Measurements from ENCODE around the gene GABRG3.
"Not testable (repeated sequence)": the region's sequence is repeated elsewhere in the genome, so short reads cannot be mapped to it uniquely, and the experiment has no call there.

The GABRG3 gene

DNA sequence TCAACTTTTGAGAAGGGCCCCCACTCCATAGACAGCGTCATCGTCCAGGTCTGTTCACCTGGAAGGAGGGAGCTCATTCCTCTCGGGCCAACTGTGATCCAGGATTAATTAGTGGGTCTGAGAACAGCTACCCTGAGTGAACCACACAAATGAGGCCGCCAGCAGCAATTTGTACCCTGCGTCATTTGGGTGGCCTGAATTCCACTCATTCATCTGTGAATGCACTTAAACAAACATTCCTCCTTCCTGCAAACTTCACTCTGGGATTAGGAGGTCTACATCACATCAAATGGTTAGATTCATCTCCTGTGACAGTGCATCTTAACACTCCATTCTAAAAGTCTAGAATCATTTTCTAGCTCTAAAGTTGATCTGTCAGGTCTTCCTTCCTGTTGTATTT lies 201.8 kb downstream of the GABRG3 start:
- Histone ChIP-seq H3K9ac (ENCODE audit: low read depth, low read length) (no peak overlapping the region), H3K4me1 (ENCODE audit: insufficient read depth, low read length) (peaks cover 18% of the 10 kb centered on the region), H3K9me3 (ENCODE audit: control insufficient read depth, insufficient read depth, low read length) (peaks cover 8% of the 10 kb centered on the region), H3K36me3 (ENCODE audit: insufficient read depth, low read length) (no peaks in the 10 kb centered on the region)

DNA sequence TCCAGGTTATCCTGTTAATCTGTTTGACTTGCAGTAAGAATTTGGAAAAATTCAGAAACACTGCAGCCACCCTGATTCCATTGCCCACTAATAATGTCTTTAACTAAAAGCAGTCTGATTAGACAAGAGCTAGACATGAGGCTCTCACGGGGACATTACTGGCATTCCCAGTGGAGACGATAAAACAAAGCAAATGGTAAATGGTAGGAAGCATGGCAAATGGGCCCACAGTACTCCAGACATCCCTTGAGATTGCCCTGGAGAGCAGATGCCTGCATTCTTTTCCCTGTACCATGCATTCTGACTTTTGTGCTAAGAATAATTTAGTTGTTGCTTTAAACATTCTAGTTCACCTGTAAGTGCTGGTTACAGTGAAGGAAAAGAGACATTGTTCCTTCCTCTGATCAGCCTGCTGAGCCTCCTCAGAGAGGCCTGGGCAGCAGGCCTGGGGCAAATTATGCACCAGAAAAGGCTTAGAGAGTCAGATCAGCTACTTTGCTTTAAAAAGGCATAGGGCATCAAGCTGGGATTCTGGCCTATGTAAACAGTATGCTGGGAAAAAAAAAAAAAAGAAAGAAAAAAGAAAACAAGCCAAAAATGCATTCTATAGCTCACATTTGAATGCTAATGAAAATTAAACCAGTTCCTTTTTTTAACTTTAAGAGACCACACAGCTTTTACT lies 204.6 kb downstream of the GABRG3 start:
- H3K9ac ChIP-seq (ENCODE audit: low read depth, low read length), result no peak overlapping the region
- H3K4me1 ChIP-seq (ENCODE audit: insufficient read depth, low read length), result peaks cover 18% of the 10 kb centered on the region

DNA sequence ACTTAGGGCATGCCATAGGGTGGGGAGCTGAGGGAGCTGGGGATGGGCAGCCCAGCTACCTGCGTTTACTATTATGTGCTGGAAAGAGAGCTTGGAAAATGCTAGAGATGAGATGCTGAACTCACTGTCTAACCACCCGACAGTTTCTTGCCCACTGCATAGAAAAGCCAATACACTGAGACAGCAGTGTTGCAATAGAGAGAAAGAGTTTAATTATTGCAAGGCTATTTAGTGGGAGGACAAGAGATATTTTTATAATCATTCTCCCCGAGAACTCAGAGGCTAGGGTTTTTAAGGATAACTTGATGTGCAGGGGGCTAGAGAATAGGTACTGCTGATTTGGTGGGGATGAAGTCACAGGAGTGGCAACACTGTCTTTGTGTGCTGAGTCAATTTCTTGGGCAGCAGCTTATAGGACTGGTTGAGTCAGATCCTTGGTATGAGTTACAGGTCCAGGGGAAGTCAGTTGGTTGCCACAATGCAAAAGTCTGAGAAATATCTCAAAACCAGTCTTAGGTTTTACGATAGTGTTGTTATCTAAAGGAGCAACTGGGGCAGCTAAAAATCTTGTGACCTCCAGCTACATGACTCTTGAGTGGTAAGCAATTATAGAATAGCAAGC lies 205.9 kb downstream of the GABRG3 start:
- Histone ChIP-seq H3K9ac (ENCODE audit: low read depth, low read length) (no peak overlapping the region), H3K9me3 (ENCODE audit: control insufficient read depth, insufficient read depth, low read length) (peaks cover 12% of the 10 kb centered on the region), H3K36me3 (ENCODE audit: insufficient read depth, low read length) (no peaks in the 10 kb centered on the region), H3K4me1 (ENCODE audit: insufficient read depth, low read length) (peaks cover 18% of the 10 kb centered on the region)

More for the DNA sequence above, 204.6 kb downstream of the GABRG3 start:
- peaks cover 12% of the 10 kb centered on the region for H3K9me3 ChIP-seq (ENCODE audit: control insufficient read depth, insufficient read depth, low read length)
- no peaks in the 10 kb centered on the region for H3K36me3 ChIP-seq (ENCODE audit: insufficient read depth, low read length)

DNA sequence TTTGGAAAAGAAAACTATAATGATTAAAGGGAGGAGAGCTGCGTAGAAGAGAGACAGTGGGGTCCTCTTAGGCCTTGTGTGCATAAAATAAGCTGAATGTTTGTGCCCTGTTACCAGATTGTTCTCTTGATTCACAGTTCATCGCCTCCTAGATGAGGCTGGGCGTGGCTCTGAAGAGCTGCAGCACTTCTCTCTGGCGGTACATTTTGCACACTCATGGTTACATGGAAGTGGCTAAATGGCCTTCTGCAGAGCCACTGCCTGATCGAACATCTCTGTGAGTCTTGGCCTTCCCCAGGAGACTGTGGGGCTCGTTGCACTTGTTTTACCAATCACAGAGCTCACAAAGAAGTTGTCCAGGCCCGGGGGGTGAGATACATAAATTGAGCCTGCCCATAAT lies 208.8 kb downstream of the GABRG3 start:
- H3K4me1 ChIP-seq (ENCODE audit: insufficient read depth, low read length), result peaks cover 8% of the 10 kb centered on the region; the same call in 1 of the 2 replicates
- H3K9ac ChIP-seq (ENCODE audit: low read depth, low read length), result no peak overlapping the region
- no peaks in the 10 kb centered on the region for H3K36me3 ChIP-seq (ENCODE audit: insufficient read depth, low read length)
- H3K9me3 ChIP-seq (ENCODE audit: control insufficient read depth, insufficient read depth, low read length), result peaks cover 12% of the 10 kb centered on the region

DNA sequence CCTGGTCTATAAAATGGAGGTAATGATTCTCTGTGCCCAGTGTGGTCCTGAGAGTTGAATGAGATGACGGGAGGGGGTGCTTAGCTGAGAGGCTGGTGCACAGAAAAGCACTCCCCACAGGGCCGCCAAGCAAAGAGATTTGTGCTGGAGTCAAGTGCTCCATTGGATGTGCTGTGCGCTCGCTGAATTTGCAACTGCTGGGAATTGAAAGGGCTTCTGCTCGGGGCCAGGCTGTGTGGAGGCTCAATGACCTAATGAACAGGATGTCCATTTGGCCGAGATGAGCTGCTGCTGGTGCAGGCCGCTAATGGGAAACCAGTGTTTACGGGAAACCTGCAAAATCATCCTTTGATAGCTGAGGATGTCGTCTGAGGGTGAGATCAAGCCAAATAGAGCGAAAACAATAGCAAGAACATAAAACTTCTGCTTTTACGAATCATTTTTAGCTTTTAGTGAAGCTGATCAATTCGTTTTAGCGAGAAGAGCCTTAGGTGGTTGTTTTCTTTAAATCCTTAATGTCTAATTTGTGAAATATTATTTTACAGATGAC lies 211.7 kb downstream of the GABRG3 start:
- Histone ChIP-seq H3K4me1 (ENCODE audit: insufficient read depth, low read length) (no peaks in the 10 kb centered on the region), H3K36me3 (ENCODE audit: insufficient read depth, low read length) (no peaks in the 10 kb centered on the region), H3K9me3 (ENCODE audit: control insufficient read depth, insufficient read depth, low read length) (peaks cover 6% of the 10 kb centered on the region; the same call in 1 of the 2 replicates), H3K9ac (ENCODE audit: low read depth, low read length) (no peak overlapping the region)

DNA sequence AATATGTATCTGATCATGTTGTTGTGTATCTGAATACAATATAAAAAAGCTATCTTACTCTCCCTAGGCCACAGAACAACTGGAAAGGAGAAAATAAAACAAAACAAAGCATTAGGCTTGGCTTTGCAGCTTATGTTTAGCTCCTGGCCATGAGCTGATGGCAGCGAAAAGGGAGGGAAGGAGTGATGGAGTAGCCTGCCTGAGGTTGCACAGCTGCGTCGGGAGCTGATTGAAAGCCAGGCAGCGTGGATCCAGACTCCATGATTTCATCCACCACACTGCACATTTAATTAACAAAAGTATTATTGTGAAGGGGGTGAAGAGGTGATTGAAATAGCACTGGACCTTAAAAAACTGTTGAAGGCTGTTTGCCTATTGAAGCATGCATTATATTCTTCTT lies 212.2 kb downstream of the GABRG3 start:
- Histone ChIP-seq H3K9me3 (ENCODE audit: control insufficient read depth, insufficient read depth, low read length) (0 out of 2 replicates have a peak, but pooled peaks cover under 1% of the 10 kb centered on the region), H3K4me1 (ENCODE audit: insufficient read depth, low read length) (no peaks in the 10 kb centered on the region)

DNA sequence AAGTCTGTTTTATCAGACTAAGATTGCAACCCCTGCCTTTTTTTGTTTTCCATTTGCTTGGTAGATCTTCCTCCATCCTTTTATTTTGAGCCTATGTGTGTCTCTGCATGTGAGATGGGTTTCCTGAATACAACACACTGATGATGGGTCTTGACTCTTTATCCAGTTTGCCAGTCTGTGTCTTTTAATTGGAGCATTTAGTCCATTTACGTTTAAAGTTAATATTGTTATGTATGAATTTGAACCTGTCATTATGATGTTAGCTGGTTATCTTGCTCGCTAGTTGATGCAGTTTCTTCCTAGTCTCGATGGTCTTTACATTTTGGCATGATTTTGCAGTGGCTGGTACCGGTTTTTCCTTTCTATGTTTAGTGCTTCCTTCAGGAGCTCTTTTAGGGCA lies 220.5 kb downstream of the GABRG3 start:
- not testable (repeated sequence) for H3K36me3 ChIP-seq (ENCODE audit: insufficient read depth, low read length); H3K9ac ChIP-seq (ENCODE audit: low read depth, low read length); H3K4me1 ChIP-seq (ENCODE audit: insufficient read depth, low read length); H3K9me3 ChIP-seq (ENCODE audit: control insufficient read depth, insufficient read depth, low read length)

More for the DNA sequence above, 212.2 kb downstream of the GABRG3 start:
- Histone ChIP-seq H3K9ac (ENCODE audit: low read depth, low read length) (no peak overlapping the region), H3K36me3 (ENCODE audit: insufficient read depth, low read length) (no peaks in the 10 kb centered on the region)

DNA sequence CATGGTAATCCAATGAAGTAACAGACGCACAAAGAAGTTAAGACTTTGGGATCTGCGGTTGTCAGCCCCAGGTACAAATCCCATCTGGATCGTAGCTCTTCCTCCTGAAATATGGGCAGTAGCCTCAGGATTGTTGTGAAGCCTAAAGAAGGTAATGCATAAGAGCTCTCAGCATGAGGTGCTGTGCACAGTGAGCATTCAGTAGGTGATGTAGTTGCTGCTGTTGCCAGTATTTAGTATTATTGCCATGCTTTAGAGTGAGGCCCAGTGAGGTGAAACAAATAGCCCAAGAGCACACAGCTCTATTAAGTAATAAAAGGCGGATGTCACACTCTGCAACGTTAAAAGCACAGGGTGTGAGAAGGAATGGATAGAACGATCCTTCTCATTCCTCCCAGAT lies 225.7 kb downstream of the GABRG3 start:
- Histone ChIP-seq H3K36me3 (ENCODE audit: insufficient read depth, low read length) (no peaks in the 10 kb centered on the region), H3K9me3 (ENCODE audit: control insufficient read depth, insufficient read depth, low read length) (no peaks in the 10 kb centered on the region), H3K4me1 (ENCODE audit: insufficient read depth, low read length) (no peaks in the 10 kb centered on the region), H3K9ac (ENCODE audit: low read depth, low read length) (no peak overlapping the region)

DNA sequence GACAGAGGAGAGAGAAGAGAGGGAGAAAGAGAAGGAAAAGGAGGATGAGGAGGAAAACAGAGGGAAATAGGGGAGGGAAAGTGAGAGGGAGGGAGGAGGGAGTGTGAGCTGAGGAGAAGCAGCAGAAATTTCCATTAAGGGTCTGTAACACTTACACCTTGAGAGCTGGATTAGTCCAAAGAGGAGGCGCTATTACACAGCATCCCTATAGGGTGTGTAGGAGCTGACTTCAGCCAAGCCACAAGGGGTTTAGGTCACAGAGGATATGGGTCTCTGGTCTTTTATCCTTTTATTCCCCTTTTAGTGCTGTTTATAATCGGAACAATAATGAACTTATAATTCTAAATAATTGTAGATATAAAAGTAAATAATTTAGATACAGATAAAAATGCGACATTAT lies 230.4 kb downstream of the GABRG3 start:
- H3K36me3 ChIP-seq (ENCODE audit: insufficient read depth, low read length), result no peaks in the 10 kb centered on the region
- H3K9ac ChIP-seq (ENCODE audit: low read depth, low read length), result no peak overlapping the region
- H3K4me1 ChIP-seq (ENCODE audit: insufficient read depth, low read length), result no peaks in the 10 kb centered on the region
- H3K9me3 ChIP-seq (ENCODE audit: control insufficient read depth, insufficient read depth, low read length), result no peaks in the 10 kb centered on the region

DNA sequence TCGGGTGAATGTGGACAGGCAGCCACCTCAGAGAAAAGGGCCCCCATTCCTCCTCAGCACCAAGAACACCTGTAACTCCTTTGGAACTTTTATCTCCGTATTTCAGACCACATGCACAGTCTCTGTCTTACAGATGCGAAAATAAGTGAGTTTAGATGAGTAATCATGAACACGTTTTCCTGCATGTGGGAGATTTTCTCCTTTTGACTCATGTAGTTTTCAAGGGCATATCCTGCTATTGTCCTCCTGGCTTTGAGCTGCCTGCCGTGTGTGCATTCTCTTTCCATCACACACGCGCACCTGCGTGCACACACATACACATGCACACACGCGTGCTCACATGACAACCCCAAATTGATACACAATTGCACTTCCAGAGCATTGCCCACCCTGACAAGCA lies 239.2 kb downstream of the GABRG3 start:
- Histone ChIP-seq H3K9me3 (ENCODE audit: control insufficient read depth, insufficient read depth, low read length) (no peaks in the 10 kb centered on the region), H3K9ac (ENCODE audit: low read depth, low read length) (no peak overlapping the region), H3K4me1 (ENCODE audit: insufficient read depth, low read length) (no peaks in the 10 kb centered on the region), H3K36me3 (ENCODE audit: insufficient read depth, low read length) (no peaks in the 10 kb centered on the region)

DNA sequence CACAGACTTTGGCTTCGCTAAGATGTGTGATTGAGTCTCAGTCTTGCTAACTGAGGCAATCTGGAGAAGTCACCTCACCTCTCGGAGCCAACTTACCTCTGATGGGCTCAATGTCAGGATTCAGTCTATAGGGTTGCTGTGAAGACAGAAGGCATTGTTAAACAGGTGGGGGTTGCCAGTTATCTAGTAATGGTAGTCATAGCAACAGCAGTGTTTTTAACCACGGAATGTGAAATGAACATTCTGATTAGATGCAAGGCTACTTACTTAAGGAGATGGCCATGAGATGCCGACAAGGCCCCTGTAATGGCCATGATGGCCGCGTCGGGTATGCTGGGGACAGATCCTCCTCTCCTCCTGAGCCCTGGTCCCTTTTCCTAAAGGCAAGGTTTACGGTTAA lies 243.1 kb downstream of the GABRG3 start:
- no peaks in the 10 kb centered on the region for H3K36me3 ChIP-seq (ENCODE audit: insufficient read depth, low read length)
- H3K9me3 ChIP-seq (ENCODE audit: control insufficient read depth, insufficient read depth, low read length), result no peaks in the 10 kb centered on the region
- H3K4me1 ChIP-seq (ENCODE audit: insufficient read depth, low read length), result 0 out of 2 replicates have a peak, but pooled peaks cover 4% of the 10 kb centered on the region
- H3K9ac ChIP-seq (ENCODE audit: low read depth, low read length), result no peak overlapping the region

DNA sequence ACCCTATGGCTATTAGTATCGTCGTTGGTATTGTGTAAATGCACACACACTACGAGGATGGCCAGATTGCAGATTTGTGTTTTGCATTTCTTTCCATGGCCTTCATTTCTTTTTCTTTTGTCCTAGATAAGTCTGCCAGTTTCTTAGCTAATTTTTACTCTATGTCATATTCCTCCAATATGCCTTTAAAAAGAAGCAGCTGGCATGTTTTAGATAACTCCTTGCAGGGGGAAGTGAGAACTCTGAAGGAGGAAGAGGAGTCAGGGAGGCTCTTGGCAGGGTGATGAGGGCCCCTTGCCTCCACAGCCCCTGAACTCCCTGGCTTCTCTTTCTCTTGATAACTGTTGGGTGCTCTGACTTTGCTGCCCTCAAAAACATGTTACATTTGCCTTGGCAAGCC lies 244.0 kb downstream of the GABRG3 start:
- Histone ChIP-seq H3K9ac (ENCODE audit: low read depth, low read length) (no peak overlapping the region), H3K36me3 (ENCODE audit: insufficient read depth, low read length) (no peaks in the 10 kb centered on the region), H3K9me3 (ENCODE audit: control insufficient read depth, insufficient read depth, low read length) (no peaks in the 10 kb centered on the region), H3K4me1 (ENCODE audit: insufficient read depth, low read length) (0 out of 2 replicates have a peak, but pooled peaks cover 4% of the 10 kb centered on the region)

DNA sequence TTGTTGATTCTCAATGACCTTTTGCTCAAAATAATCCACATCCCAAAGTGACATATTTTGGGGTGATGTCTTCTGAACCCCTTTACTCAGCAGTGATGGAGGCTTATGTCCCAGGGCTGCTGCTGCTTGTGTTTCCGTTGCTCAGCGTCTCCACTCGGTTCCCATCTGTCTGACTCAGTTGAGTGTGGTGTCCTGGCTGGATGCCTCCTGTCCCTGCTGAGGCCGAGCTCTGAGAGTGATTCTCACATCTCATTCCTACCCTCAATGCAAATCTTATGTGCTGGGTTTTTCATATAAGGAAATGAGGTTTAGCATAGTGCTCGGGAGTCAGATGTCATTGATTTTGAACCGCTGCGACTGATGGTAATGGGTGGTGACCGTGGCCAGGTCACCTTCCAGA lies 247.4 kb downstream of the GABRG3 start:
- no peak overlapping the region for H3K9ac ChIP-seq (ENCODE audit: low read depth, low read length)
- H3K9me3 ChIP-seq (ENCODE audit: control insufficient read depth, insufficient read depth, low read length), result no peaks in the 10 kb centered on the region
- H3K36me3 ChIP-seq (ENCODE audit: insufficient read depth, low read length), result no peaks in the 10 kb centered on the region
- 0 out of 2 replicates have a peak, but pooled peaks cover 4% of the 10 kb centered on the region for H3K4me1 ChIP-seq (ENCODE audit: insufficient read depth, low read length)

DNA sequence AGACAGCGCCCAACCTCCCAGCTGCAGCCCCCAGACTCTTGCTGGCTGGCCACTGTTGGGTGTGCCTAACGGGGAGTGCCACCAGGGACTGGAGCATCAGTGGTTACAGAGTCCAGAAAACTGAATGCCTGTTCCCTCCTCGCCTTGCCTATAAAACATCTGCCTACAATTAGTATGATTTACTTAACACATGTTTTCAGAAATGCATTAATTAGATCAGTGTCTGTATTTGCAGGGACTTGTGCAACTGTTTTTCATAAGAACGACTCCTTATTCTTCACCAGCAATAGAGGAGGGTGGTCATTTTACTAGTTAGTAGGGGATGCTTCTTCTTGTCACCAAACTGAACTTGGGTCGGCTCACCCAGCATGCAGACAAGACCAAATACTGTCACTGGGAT lies 248.7 kb downstream of the GABRG3 start:
- Histone ChIP-seq H3K4me1 (ENCODE audit: insufficient read depth, low read length) (0 out of 2 replicates have a peak, but pooled peaks cover 4% of the 10 kb centered on the region), H3K9me3 (ENCODE audit: control insufficient read depth, insufficient read depth, low read length) (no peaks in the 10 kb centered on the region), H3K9ac (ENCODE audit: low read depth, low read length) (no peak overlapping the region), H3K36me3 (ENCODE audit: insufficient read depth, low read length) (no peaks in the 10 kb centered on the region)

DNA sequence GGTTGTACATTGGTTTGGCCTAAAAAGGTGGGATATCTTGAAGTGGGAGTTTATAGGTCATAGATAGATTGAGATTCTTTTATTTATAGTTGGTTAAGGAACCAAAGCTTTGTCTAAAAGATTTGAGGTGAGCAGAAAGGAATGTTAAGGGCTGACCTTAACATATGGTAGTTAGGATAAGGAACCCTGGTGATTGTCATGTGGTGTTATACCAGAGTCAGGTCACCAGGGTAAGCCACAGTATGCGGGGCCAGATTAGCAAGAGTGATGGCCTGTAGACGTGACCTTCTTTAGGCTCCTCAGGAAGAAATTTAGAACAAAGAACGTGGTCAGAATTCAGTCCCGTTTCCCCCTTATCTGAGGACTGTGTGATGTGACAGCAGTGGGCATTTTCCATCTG lies 249.2 kb downstream of the GABRG3 start:
- Histone ChIP-seq H3K36me3 (ENCODE audit: insufficient read depth, low read length) (no peaks in the 10 kb centered on the region), H3K9ac (ENCODE audit: low read depth, low read length) (no peak overlapping the region), H3K4me1 (ENCODE audit: insufficient read depth, low read length) (0 out of 2 replicates have a peak, but pooled peaks cover 4% of the 10 kb centered on the region), H3K9me3 (ENCODE audit: control insufficient read depth, insufficient read depth, low read length) (no peaks in the 10 kb centered on the region)
